HG02938 (cell line): ENCODE results near the gene TTC39B.
A peak's percentile ranks its signal among the peaks of the same experiment; 100 is the strongest.
"Not testable (repeated sequence)": the region's sequence is repeated elsewhere in the genome, so short reads cannot be mapped to it uniquely, and the experiment has no call there.

Source experiments
- ATAC-seq: cut with Tn5 transposase; IDR thresholded peaks from one replicate; pipeline ENCODE4 v1.9.1; 2021; ENCODE audit warnings: mild to moderate bottlenecking, moderate library complexity; ENCODE audit not compliant: unreplicated experiment

Gene TTC39B

DNA sequence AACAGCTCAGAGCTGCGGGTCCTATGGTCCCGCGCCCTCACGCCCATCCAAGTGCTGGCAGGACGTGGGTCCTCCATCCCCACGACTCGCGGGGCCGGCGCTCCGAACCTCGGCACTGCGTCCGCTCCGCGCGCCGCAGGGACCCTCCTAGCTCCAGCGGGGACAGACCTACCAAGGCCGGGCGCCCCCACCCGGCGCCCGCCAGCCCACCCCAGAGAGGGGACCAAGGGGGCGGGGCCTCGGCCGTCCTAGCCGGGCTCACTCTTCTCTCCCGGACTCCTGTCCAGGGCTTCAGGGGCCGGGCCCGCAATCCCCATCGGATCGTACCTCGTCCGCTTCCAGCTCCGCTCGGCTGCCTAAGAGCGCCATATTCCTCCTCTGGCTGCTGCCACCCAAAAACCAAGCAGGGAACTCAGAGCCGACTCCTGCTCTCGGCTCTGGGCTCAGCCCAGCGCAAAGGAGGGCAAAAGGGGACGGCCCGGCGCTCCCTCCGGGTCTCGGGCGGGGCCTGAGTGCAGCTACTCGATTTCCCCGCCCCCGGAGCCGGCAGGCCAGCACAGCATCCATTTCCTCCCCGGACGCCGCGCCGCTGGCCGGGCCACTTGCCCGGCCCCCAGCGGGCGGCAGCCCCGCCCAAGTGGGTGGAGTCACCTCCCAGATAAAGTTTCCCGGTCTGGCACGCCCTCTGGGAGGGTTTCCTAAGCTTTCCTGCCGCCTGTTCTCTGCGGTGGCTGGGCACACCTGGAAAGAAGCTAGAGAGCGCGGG is at the start of gene TTC39B:
TSS of gene TTC39B (minus strand) at position 460 of the 766 bp plus-strand sequence. CDS start at position 369, 91 bp downstream.
- peak; percentile 91 for ATAC-seq

GRCh38 chr9:15355669-15356068 is 48.7 kb upstream of the TTC39B start:
- ATAC-seq = no peak

DNA sequence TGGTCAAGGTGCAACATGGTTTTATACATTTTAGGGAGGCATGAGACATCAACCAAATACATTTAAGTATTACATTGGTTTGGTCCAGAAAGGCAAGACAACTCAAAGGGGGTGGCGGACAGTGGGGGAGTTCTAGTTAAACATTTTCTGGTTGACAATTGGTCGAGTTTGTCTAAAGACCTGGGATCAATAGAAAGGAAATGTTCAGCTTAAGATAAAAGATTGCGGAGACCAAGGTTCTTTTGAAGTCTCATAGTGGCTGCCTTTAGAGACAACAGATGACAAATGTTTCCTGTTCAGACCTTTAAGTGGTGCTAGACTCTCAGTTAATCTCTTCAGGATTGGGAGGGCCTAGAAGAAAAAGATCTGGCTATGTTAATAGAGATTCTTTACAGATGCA is 47.7 kb upstream of the TTC39B start:
- ATAC-seq = no peak

GRCh38 chr9:15353892-15354291 is 46.9 kb upstream of the TTC39B start:
- no peak for ATAC-seq

DNA sequence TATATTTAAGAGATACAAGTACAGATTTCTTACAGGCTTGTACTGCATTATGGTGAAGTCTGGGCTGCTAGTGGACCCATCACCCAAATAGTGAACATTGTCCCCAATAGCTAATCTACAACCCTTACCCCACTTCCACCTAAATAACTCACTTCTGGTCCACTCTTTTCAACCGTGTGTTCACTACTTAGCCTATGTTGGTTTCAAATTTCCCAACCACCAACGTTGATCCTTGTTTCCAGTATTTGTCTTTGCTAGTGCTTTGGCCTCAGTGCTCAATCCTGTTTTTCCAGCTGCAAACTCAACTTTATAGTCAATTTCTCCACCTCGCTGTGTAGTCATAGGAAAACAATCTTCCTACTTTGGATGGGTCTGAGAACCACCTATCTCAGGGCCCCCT is 45.3 kb upstream of the TTC39B start:
- no peak for ATAC-seq

- ATAC-seq = no peak
Measured at GRCh38 chr9:15349892-15350761, 43.1 kb upstream of the TTC39B start.

- ATAC-seq = no peak
Measured at GRCh38 chr9:15346837-15347236, 39.8 kb upstream of the TTC39B start.

GRCh38 chr9:15344191-15344590 is 37.2 kb upstream of the TTC39B start:
- ATAC-seq = no peak

GRCh38 chr9:15333376-15333881 is 26.4 kb upstream of the TTC39B start:
- ATAC-seq = no peak

GRCh38 chr9:15332939-15333338 is 25.9 kb upstream of the TTC39B start:
- no peak for ATAC-seq

DNA sequence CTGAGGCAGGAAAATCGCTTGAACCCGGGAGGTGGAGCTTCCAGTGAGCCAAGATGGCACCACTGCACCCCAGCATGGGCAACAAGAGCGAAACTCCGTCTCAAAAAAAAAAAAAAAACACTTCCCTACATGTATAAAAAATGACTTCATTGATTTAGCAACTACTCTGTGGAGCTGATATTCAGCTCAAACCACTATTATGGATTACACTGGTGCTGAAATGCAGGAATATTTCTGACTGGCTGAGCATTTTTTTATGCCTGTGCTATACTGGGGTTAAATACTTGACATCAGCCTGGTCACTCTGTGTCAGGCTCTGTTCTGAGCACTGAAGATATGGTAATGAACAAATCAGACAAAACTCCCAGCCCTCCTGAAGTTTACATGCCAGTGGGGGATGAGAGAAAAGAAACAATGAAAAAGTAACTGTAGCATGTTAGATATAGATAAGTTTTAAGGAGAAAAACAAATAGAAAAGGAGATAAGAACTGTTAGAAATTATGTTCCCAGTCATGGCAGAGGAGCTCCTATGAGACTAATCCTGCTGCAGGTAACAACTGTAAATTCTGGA is 22.6 kb upstream of the TTC39B start:
- ATAC-seq = no peak

DNA sequence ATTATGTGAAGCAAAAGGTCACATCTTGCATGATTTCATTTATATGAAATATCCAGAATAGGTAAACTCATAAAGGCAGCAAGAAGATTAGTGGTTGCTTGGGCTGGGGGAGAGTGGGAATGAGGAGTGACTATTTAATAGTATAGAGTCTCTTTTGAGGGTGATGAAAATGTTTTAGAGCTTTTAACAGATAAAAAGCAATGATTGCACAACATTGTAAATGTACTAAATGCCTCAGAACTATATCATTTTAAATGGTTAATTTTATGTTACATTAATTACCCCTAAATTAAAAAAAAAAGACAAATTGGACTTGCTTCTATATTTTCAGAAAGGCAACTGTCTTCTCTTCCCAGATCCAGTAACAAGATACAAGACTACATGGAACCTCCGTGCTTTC is 21.9 kb upstream of the TTC39B start:
- no peak for ATAC-seq

- ATAC-seq = not testable (repeated sequence)
Measured at GRCh38 chr9:15322695-15323094, 15.7 kb upstream of the TTC39B start.

DNA sequence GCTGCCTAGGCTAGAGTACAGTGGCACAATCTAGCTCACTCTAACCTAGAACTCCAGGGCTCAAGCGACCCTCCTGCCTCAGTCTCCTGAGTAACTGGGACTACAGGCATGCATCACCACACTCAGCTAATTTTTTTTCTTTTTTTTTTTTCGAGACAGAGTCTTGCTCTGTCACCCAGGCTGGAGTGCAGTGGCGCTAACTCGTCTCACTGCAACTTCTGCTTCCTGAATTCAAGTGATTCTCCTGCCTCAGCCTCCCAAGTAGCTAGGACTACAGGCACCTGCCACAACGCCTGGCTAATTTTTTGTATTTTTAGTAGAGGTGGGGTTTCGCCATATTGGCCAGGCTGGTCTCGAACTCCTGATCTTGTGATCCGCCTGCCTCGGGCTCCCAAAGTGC is 12.6 kb upstream of the TTC39B start:
- ATAC-seq = not testable (repeated sequence)

DNA sequence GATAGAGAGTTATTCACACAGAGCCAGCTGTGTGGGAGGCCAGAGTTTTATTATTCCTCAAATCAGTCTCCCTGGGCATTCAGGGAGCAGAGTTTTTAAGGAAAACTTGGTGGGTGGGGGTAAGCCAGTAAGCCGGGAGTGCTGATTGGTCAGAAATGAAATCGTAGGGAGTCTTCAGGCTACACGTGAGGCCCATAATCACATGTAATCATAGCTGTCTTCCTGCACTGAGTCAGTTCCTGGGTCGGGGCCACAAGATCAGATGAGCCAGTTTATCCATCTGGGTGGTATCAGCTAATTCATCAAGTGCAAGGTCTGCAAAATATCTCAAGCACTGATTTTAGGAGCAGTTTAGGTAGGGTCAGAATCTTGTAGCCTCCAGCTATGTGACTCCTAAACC is 10.8 kb upstream of the TTC39B start:
- ATAC-seq = no peak

- ATAC-seq = no peak
Measured at GRCh38 chr9:15311607-15312006, 4.6 kb upstream of the TTC39B start.

GRCh38 chr9:15310107-15310850 is 3.3 kb upstream of the TTC39B start:
- no peak for ATAC-seq

- ATAC-seq = no peak
Measured at GRCh38 chr9:15308511-15308910, 1.5 kb upstream of the TTC39B start.

- no peak for ATAC-seq
Measured at GRCh38 chr9:15307523-15307841, 466 bp upstream of the TTC39B start.

DNA sequence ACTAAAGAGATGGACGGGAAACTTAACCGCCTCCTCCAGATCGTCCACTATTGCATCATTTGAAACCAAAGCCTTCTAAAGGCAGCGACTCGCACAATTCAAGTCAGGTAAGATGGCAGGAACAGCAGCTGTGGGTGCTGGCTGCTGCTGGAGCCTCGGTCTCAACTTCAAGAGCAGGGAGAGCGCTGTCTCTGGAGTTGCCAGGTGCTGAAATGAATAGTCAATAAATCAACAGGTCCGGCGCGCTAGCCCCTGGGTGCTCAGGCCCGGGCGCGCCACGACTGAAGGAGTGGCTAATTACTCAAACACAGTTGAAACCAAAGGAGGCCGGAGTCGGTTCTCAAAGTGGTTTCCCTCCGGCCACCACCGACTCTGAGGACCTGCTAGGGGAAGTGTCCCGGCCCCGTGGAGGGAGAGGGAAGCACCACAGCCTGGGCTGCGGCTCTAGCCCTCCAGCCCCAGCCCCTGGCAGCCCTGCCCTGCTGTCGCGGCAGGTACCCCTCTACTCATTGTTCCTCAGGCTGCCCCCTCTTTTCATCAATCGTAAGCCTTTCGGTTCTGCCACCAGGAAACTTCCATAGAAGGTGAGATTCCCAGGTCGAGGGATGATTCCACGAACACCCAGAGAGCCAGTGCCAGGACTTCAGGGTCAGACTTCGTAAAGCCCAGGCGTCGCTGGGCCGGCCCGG is 804 bp downstream of the TTC39B start:
- ATAC-seq = peak; percentile 30
